ENCODE data around the gene CCDC195. TPM values are rescaled to one million over a fixed set of nuclear protein-coding genes. Genes with fewer than 3 reads are reported as not detected.

Gene CCDC195
- total RNA-seq, 1 donor: not detected

DNA sequence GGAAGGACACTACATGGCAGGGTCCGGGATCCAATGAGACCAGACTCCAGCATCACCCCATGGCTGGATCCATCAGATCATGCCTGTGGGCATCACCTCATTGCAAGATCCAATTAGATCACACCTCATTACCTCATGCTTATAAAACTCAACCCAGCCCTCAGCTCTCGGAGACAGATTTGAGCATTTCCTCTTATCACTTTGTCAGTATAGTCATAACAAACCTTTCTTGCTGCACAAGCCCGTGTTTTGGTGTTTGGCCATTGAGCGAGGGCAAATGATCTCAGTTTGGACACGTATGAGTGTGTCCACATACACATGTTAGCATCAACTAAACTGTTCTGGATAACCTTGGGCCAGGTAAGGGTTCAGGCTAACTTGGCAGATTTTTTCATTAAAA lies 58.8 kb downstream of the CCDC195 start:
- H2AFZ ChIP-seq (ENCODE audit: low read length): no peak overlapping the region
- H3K27ac ChIP-seq (ENCODE audit: low read depth, low read length): no peak overlapping the region
- no peaks in the 10 kb centered on the region for H4K20me1 ChIP-seq (ENCODE audit: insufficient read depth, low read length)
- no peak overlapping the region for H3K4me2 ChIP-seq (ENCODE audit: insufficient read depth, low read length)
- no peaks in the 10 kb centered on the region for H3K79me2 ChIP-seq (ENCODE audit: insufficient read depth, low read length)
- H3K36me3 ChIP-seq (ENCODE audit: insufficient read depth, low read length): no peaks in the 10 kb centered on the region
- H3K27me3 ChIP-seq (ENCODE audit: insufficient read depth, low read length): no peaks in the 10 kb centered on the region
- peaks cover 4% of the 10 kb centered on the region for H3K4me1 ChIP-seq (ENCODE audit: insufficient read depth, low read length)
- TF ChIP-seq, protein P1, sequence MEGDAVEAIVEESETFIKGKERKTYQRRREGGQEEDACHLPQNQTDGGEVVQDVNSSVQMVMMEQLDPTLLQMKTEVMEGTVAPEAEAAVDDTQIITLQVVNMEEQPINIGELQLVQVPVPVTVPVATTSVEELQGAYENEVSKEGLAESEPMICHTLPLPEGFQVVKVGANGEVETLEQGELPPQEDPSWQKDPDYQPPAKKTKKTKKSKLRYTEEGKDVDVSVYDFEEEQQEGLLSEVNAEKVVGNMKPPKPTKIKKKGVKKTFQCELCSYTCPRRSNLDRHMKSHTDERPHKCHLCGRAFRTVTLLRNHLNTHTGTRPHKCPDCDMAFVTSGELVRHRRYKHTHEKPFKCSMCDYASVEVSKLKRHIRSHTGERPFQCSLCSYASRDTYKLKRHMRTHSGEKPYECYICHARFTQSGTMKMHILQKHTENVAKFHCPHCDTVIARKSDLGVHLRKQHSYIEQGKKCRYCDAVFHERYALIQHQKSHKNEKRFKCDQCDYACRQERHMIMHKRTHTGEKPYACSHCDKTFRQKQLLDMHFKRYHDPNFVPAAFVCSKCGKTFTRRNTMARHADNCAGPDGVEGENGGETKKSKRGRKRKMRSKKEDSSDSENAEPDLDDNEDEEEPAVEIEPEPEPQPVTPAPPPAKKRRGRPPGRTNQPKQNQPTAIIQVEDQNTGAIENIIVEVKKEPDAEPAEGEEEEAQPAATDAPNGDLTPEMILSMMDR (IDR thresholded peaks at IDR 0.05; ENCODE audit: extremely low read depth, low read depth, low read length): no peak
- no peak for DNase-seq (ENCODE audit: insufficient read length, low spot score, missing footprints)
- no peak overlapping the region for H3K4me3 ChIP-seq (ENCODE audit: insufficient read depth, low read length)
- H3K9me3 ChIP-seq (ENCODE audit: low read depth, low read length): no peaks in the 10 kb centered on the region

DNA sequence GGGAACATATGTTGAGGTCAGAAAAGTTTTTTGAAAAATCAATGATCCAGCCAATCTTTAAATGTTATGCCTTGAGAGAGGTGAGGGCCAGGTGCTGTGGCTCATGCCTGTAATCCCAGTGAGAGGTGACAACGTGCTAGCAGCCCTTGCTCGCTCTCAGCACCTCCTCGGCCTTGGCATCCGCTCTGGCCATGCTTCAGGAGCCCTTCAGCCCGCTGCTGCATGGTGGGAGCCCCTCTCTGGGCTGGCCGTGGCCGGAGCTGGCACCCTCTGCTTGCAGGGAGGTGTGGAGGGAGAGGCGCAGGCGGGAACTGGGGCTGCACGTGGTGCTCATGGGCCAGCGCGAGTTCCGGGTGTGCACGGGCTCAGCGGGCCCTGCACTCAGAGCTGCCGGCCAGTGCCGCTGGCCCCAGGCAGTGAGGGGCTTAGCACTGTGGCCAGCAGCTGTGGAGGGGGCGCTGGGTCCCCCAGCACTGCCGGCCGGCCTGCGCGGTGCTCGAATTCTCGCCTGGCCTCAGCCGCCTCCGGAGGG lies 61.1 kb downstream of the CCDC195 start:
- no peak overlapping the region for H3K4me3 ChIP-seq (ENCODE audit: insufficient read depth, low read length)
- H3K4me1 ChIP-seq (ENCODE audit: insufficient read depth, low read length): peaks cover 4% of the 10 kb centered on the region
- H3K27ac ChIP-seq (ENCODE audit: low read depth, low read length): no peak overlapping the region
- no peak for DNase-seq (ENCODE audit: insufficient read length, low spot score, missing footprints)
- H4K20me1 ChIP-seq (ENCODE audit: insufficient read depth, low read length): no peaks in the 10 kb centered on the region
- no peaks in the 10 kb centered on the region for H3K36me3 ChIP-seq (ENCODE audit: insufficient read depth, low read length)
- no peaks in the 10 kb centered on the region for H3K9me3 ChIP-seq (ENCODE audit: low read depth, low read length)
- peaks cover 2% of the 10 kb centered on the region for H3K27me3 ChIP-seq (ENCODE audit: insufficient read depth, low read length)
- TF ChIP-seq, protein P1 (IDR thresholded peaks at IDR 0.05; ENCODE audit: extremely low read depth, low read depth, low read length): no peak
- no peak overlapping the region for H2AFZ ChIP-seq (ENCODE audit: low read length)
- no peak overlapping the region for H3K4me2 ChIP-seq (ENCODE audit: insufficient read depth, low read length)
- no peaks in the 10 kb centered on the region for H3K79me2 ChIP-seq (ENCODE audit: insufficient read depth, low read length)

Other genes starting within 250 kb of the CCDC195 start
- 59.5 and 64.4 TPM in 2 replicates for gene CUL3, start 131.0 kb downstream of the CCDC195 start, total RNA-seq